Measurements from ENCODE around the gene CD86.
"Not testable (repeated sequence)": the region's sequence is repeated elsewhere in the genome, so short reads cannot be mapped to it uniquely, and the experiment has no call there.

The CD86 gene

GRCh38 chr3:122094693-122095092 lies 39.5 kb downstream of the CD86 start:
- no peak for DNase-seq

DNA sequence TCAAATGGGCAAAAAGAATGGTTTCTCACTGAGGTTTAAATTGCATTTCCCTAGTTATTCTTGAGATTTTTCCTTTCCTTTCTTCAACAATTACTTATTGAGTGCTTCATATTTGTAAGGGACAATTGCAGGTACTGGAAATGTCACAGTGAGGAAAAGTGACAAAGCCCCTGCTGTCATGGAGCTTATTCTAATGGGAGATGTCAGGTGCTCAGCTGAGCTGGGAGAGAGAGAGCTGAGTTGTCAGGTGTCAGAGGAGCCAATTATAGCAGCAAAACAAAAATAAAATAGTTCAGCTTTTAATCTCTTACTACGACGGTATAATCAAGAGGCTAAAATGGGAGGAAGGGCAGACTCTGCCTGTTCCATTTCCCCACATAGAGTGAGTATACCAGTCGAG lies 42.0 kb downstream of the CD86 start:
- no peak for DNase-seq

DNA sequence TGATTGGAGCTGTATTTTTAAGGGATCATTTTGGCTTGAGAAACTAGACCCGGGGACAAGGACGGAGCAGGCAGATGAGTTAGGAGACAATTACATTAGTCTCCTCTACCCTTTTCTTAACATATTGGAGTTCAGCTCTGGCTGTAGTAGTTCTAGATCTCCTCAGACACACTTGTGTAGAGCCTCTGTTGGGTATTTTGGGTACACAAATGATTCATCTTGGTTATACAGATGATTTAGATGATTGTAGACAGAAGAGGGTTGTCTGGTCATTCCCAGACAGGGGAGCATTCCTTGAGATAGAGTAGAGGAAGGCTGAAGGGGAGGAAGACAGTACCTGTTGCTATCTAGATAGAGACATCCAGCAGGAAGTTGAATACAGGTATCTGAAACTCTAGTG lies 43.4 kb downstream of the CD86 start:
- DNase-seq: no peak

DNA sequence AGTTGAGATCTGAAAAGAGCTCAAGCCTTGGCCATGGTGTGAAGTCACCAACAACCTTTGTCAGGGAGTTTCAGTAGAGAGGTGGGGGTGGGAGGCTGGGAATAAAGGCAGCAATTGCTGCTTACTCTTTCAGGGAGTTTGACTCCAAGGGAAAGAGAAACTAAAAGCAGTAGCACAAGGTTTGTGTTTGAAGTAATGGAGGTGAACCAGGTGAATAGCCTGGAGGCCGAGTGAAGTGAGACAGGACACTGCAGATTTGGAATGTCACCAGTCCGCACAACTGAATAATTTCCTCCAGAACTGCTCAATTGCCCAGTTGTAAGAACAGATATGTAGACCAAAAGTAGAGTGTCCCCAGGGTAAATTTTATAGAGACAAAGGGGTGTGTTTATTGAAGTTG lies 44.1 kb downstream of the CD86 start:
- no peak for DNase-seq

DNA sequence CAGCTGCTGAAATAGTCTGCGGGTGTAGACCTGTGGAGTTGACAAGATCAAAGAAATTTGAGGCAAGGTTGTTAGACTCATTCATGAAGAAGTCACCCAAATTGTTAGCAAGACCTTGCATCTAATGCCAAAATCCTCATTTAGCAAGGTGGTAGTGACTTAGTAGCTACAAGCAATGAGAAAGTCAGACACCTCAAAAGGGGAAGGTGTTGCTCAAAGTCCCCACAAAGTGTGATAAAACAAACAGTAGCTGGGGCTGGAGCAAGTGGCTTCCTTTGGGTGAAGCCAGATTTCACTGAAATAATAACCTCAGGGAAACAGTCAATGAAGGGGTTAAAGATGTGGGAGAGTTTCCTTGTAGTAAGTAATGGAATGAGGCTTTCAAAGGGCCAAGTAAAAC lies 44.9 kb downstream of the CD86 start:
- DNase-seq: no peak

DNA sequence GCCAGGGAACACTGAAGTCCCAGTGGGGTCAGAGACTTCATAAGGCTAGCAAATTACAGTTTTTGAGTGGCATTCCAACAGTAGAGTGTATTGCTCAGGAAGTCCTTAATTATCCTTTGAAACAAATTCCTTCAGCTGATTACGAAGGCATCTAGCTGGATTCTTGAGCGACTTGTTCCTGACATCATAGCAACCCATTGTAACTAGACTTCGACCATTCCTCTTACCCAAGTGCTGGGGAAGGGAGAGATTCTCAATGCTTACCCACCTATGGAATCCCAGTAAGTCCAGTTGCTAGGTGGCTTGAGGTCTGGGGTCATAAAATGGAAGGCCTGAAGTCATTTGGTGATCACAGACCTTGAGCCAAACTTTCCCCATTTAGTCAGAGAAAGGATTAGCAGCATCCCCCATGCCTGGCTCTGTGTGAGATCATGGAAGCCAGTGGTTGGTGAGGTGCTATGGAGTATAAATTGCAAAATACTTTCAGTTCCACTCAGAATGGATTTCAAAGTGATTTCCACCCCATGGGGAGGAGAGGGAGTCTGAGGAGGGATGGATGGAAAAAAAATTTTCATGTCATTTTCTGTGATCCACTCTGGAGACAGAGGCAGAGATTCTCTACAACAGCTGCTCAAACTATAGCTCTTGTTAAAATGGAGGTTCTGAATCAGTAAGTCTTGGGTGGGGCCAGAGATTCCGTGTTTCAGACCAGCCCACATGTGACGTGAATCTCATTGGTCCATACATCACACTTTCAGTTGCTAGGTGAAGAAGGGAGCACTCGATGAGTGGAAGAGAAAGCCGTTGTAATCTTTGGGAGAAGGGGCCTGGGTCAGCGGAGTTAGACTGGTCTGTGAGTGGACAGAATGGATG lies 45.7 kb downstream of the CD86 start:
- DNase-seq: no peak

DNA sequence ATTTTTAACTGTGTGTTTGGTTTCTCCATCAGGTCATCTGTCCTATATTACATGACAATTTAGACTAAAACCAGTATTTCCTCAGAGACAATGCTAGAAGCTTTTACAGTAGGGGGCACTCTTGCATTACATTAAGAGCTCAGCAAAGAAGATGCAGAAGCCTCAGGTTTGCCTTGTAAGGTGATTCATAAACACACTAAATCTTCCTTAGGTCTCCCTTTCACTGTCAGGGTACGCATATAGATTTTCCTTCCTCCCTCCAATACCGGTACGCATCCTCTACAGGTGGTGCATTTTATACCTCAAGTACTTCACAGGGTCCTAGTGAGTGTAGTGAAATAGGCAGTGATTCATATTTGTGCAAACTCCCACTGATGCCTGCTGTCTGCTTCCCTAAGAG lies 46.5 kb downstream of the CD86 start:
- DNase-seq: no peak

DNA sequence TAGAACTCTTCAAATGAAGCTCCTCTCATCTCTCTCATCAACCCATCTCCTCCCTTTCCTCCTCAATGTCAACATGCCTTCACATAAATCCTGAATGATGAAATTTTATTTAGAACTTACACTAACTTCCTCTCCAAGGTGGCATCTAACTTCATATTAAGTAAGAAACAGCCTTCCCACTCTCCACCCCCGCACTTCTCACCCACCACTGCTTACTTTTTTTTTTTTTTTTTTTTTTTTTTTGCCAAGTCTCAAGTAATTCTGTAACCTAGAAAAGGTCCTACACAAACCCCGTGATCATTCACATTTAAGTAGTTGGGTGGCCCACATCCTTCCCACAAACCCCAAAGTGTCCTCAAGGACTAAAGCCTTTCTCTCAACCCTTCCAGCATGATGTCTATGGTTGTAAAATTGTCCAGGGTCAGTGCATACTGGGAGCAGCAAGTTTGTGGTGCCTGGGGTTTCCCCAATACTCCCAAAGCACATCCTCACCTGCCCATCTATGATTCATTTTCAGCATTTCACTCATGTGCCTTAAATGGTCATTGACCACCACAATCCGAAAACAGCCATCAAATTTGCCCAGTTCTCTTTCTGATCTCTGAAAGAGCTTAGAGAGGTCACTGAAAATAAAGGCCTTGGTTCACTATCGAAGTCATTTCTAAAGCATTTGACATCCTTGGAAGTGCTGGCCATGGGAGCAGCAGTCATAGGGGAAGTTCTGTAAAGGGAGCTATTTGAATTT lies 47.2 kb downstream of the CD86 start:
- no peak for DNase-seq

DNA sequence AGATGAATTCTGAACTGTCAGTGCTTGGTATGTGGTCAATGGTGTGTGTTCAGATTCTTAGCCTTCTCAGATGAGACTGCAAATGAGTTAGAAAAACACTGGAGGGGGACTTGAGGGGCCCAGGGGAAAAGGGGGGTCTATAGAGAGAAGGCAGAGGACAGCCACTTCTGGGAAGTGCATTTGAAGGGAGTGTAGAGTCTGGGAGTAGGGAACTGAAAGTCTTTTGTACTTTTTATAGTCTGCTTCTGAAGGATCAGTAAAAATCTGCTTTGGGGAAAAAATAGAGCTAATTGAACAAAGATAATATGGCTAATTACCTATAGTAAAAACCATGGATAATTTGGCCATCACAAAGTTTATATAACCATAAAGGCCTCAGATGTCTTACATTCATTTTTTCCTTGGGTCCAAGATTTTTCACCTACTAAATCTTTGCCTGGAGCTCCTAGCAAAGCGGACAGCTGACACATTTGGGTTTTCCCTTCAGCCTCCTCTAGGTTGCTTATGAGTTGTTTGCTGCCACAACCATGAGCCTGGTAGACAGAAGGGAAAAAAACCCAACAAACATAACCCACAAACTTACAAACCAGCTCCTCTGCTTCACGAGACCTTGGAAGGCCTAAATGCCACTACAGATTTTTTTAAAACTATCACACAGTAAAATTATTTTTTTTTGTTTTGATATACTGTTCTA lies 48.8 kb downstream of the CD86 start:
- no peak for DNase-seq

DNA sequence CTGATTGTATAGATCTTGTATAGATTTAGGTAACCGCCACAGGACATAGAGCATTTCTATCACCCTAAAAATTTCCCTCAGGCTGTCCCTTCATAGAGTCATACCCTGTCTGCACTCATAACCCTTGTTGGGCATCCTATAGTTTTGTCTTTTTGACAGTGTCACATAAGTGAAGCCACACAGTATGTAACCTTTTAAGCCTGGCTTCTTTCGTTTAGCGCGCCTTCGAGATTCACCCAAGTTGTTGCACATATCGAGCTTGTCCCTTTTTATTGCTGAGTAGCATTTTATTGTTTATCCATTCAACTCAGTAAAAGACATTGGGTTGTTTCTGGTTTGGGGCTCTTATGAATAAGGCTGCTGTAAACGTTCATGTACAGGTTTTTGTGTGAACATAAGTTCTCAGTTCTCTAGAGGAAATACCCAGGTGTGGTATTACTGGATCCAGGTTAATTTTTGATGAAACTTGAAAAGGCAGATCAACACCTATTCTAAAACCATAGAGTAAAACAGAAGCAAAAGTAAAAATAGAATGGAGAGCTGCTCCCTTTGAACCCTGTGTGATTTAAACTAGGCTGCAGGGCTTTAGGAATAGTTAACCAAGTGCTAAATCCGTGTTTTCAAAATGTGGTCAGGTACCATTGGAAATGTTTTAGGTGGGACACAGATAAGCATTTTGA lies 49.5 kb downstream of the CD86 start:
- no peak for DNase-seq

GRCh38 chr3:122105626-122106025 lies 50.5 kb downstream of the CD86 start:
- no peak for DNase-seq

GRCh38 chr3:122107171-122107570 lies 52.0 kb downstream of the CD86 start:
- DNase-seq: no peak

- no peak for DNase-seq
These were observed 56.8 kb downstream of the CD86 start for GRCh38 chr3:122111974-122112373.

GRCh38 chr3:122112754-122113153 lies 57.6 kb downstream of the CD86 start:
- DNase-seq: no peak

GRCh38 chr3:122123850-122124249 lies 68.7 kb downstream of the CD86 start:
- DNase-seq: no peak

DNA sequence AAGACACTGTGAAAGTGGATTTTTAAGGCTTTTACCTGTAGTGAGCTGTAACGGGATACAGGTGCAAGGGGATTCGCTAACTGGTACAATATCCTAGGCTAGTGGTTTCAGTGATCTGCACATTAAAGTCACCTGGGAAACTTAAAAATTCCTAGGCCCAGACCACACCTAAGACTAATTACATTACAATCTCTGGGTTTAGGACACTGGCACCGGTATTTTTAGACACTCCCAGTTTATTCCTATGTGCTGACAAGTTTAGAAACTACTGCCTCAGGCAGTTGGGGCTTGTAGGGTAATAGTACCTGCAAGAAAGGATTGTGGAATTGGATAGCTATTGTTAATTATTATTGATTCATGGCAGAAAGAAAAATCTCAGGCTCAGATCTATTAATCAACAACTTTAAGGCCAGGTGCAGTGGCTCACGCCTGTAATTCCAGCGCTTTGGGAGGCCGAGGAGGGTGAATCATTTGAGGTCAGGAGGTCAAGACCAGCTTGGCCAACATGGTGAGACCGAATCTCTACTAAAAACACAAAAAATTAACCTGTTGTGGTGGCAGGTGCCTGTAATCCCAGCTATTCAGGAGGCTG lies 77.9 kb downstream of the CD86 start:
- no peak for DNase-seq

- no peak for DNase-seq
These were observed 91.3 kb downstream of the CD86 start for GRCh38 chr3:122146466-122146865.

DNA sequence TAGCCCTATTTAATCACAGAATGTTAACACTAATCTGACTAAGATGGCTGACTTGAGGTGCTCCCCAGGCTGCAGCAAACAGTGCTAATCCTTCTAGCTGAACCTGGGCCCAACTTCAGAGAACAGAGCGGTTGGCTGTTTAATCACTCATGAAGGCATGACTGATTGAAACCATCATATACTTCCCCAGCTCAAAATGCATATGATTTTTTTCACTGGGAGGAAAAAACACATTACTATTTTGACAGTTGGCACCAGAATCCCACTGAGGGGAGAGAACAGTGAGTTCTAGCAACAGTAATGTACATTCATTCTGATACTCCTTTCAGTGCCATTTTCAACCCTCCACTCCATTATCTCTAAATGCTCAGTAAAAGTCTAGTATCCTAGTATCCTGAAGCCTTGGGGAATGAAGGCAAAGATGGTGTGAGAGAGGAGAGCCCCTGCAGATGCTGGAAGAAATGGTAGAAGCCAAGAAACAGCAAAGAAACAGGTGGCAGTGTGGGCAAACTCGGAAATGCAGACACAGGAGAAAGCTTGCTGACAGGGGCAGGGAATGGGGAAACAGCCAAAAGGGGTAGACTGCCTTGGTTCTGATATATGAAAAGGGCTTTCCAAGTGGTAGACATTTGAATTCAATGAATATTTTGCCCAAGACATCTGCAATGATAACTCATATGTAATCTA lies 93.9 kb downstream of the CD86 start:
- no peak for DNase-seq

DNA sequence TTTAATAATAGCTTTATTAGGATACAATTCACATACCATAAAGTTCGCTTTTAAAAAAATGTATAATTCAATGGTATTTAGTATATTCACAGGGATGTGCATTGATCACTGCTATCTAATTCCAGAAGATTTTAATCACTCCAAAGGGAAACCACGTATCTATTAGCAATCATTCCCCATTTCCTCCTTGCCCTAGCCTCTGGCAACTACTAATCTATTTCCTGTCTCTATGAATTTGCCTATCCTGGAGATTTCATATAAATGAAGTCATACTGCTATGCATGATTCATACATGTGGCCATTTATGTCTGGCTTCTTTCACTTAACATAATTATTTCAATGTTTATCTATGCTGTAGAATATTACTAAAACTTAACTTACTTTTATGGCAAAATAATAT lies 96.3 kb downstream of the CD86 start:
- no peak for DNase-seq

DNA sequence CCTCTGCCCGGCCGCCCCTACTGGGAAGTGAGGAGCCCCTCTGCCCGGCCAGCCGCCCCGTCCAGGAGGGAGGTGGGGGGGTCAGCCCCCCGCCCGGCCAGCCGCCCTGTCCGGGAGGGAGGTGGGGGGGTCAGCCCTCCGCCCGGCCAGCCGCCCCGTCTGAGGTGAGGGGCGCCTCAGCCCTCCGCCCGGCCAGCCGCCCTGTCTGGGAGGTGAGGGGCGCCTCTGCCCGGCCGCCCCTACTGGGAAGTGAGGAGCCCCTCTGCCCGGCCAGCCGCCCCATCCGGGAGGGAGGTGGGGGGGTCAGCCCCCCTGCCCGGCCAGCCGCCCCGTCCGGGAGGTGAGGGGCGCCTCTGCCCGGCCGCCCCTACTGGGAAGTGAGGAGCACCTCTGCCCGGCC lies 109.8 kb downstream of the CD86 start:
- DNase-seq: not testable (repeated sequence)

GRCh38 chr3:122167630-122168029 lies 112.5 kb downstream of the CD86 start:
- DNase-seq: no peak

DNA sequence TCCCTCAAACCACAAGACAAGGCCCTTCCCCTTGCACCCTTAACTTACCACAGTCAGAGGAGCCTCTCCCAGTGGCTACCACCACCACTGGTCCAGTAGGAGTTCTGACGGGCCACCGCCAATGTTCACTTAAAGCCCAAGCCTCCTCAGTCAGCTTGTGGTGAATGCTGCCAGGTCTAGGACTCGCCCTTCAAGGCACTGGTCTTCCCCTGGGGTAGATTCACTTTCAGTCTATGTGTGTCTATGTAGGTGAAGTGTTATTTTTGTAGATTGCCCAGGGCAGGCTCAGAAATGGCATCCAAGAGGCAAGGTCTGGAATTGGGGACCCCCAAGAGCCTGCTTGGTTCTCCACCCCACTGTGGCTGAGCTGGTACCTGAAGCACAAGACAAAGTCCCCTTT lies 112.9 kb downstream of the CD86 start:
- no peak for DNase-seq

Measured in activated naive CD4-positive, alpha-beta T cell (primary cell).